Nephron (organoid): ENCODE data around the gene WIPF1.
A peak's percentile ranks its signal among the peaks of the same experiment; 100 is the strongest.

Source experiments
- H3K27ac Mint-ChIP-seq, 3 experiments: 2 replicates each; pipeline ENCODE4 v1.8.0; 2020; ENCODE audit warnings: mixed read lengths in 3 of 3, mild to moderate bottlenecking in 2 of 3, moderate library complexity in 1 of 3
- H3K27me3 Mint-ChIP-seq: 2 replicates; pipeline ENCODE4 v1.8.0; 2021; ENCODE audit warnings: low read depth, mild to moderate bottlenecking, moderate library complexity, mixed read lengths
- H3K36me3 Mint-ChIP-seq: 2 replicates; pipeline ENCODE4 v1.8.0; 2020; ENCODE audit warnings: low read depth, mixed read lengths
- H3K4me1 Mint-ChIP-seq: 2 replicates; pipeline ENCODE4 v1.8.0; 2020; ENCODE audit warnings: mixed read lengths
- H3K4me3 Mint-ChIP-seq, 3 experiments: 2 replicates each; pipeline ENCODE4 v1.8.0; 2020; ENCODE audit warnings: mild to moderate bottlenecking in 3 of 3, mixed read lengths in 3 of 3, moderate library complexity in 2 of 3
- H3K9me3 Mint-ChIP-seq: 2 replicates; pipeline ENCODE4 v1.8.0; 2020; ENCODE audit warnings: mixed read lengths
- TF ChIP-seq, protein P1 (sequence below), 3 experiments: fragments of 200-600 bp; sonication (generic); IDR thresholded peaks; one replicate each; pipeline ENCODE4 v1.5.0; 2021; ENCODE audit warnings: antibody characterized with exemption in 3 of 3; ENCODE audit not compliant: unreplicated experiment in 3 of 3

The WIPF1 gene

DNA sequence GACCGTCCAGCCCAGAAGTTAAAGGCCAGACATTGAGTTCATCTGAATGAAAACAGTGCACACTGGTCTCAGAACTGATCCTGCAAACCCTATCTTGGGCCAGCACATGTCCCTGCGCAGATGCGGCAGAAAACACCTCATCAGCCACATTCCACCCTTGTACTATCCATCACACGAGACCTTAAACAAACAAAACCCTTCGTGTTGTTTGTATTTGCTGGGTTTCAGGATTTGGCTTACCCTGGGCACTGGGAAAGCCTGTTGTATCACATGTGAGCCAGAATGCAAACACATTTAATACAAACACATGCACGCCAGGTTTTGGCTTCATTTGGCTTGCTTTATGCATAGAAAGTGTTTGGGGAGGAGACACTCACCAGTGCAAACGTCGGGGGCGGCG lies 12.5 kb downstream of the WIPF1 start:
- no peaks in the 10 kb centered on the region for H3K9me3 Mint-ChIP-seq
- no peak overlapping the region for H3K4me3 Mint-ChIP-seq
- peaks cover 49% of the 10 kb centered on the region for H3K4me1 Mint-ChIP-seq
- peaks cover 10% of the 10 kb centered on the region for H3K36me3 Mint-ChIP-seq
- no peaks in the 10 kb centered on the region for H3K27me3 Mint-ChIP-seq
- H3K27ac Mint-ChIP-seq = no peak overlapping the region
- TF ChIP-seq, protein P1, sequence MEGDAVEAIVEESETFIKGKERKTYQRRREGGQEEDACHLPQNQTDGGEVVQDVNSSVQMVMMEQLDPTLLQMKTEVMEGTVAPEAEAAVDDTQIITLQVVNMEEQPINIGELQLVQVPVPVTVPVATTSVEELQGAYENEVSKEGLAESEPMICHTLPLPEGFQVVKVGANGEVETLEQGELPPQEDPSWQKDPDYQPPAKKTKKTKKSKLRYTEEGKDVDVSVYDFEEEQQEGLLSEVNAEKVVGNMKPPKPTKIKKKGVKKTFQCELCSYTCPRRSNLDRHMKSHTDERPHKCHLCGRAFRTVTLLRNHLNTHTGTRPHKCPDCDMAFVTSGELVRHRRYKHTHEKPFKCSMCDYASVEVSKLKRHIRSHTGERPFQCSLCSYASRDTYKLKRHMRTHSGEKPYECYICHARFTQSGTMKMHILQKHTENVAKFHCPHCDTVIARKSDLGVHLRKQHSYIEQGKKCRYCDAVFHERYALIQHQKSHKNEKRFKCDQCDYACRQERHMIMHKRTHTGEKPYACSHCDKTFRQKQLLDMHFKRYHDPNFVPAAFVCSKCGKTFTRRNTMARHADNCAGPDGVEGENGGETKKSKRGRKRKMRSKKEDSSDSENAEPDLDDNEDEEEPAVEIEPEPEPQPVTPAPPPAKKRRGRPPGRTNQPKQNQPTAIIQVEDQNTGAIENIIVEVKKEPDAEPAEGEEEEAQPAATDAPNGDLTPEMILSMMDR (IDR thresholded peaks at IDR 0.05; ENCODE audit: unreplicated experiment in 3 of 3) = no peak

DNA sequence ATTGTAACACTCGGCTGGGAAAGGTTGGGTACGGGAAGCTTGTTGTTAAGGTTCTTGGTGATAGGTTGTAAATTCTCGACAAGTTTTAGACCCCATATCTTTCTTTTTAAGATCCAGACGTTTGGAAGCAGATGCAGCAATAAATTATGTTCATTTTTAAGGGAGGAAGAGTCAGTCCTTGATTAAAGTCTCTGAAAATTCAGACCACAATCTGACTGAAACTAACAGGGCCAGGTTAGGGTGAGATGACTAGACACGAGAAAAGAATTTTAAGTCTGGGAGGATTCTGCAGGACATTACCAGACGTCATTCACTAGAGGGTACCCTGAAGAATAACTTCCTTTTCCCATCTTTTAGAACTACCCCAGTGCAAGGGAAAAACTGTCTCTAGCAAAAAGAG lies 16.1 kb downstream of the WIPF1 start:
- no peaks in the 10 kb centered on the region for H3K27me3 Mint-ChIP-seq
- H3K27ac Mint-ChIP-seq = peak overlapping the region; percentile 61 to 89 (median 61)
- peaks cover 21% of the 10 kb centered on the region for H3K4me1 Mint-ChIP-seq
- H3K36me3 Mint-ChIP-seq = peaks cover 12% of the 10 kb centered on the region
- H3K4me3 Mint-ChIP-seq = no peak overlapping the region
- H3K9me3 Mint-ChIP-seq = no peaks in the 10 kb centered on the region
- TF ChIP-seq, protein P1 (IDR thresholded peaks at IDR 0.05; ENCODE audit: unreplicated experiment in 3 of 3) = no peak

DNA sequence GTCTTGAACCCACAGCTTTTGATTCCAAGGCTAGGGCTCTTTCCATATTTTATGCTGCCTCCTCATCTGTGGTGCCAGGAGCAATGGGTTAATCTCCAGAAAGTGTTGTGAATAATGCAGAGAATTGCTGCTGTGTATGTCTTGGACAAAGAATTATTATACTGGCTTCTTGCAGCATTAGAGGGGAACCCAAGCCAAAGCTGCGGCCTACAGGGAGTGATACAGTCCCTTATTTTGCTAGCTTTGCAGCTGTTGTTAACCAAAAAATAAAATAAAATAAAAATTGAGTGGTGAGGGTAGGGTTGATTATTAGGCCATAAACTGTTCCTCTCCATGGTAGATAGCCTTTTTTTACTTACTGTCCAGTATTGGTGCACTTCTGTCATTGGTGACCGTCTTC lies 16.7 kb downstream of the WIPF1 start:
- Mint-ChIP-seq H3K9me3 (no peaks in the 10 kb centered on the region), H3K36me3 (peaks cover 12% of the 10 kb centered on the region), H3K27ac (peak overlapping the region; percentile 61 to 89 (median 61)), H3K4me1 (peaks cover 20% of the 10 kb centered on the region), H3K4me3 (no peak overlapping the region), H3K27me3 (no peaks in the 10 kb centered on the region)
- TF ChIP-seq, protein P1 (IDR thresholded peaks at IDR 0.05; ENCODE audit: unreplicated experiment in 3 of 3) = no peak

DNA sequence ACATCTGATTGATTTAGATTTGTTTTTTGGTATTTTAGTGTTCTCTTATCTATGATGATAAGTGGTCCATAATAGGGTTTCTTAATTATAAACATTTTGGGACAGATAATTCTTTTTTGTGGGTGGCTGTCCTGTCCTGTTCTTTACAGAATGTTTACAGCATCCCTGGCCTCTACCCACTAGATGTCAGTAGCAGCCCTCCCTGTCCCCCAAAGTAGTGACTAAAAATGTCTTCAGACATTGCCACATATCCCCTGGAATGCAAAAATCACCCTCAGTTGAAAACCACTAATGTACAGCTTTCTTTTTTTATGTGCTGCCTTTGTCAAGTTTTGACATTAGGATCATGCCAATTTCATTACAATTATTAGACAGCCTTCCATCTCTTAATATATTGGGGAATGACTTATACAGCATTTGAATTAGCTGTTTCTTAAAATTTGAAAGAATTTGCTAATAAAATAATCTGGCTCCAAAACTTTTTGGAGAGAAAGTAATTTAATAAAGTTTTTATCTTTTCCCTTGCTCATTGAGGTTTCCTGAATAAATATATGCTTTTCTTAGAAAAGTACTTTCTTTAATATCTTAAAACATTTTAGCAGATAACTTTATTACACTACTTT lies 19.5 kb downstream of the WIPF1 start:
- Mint-ChIP-seq H3K27me3 (no peaks in the 10 kb centered on the region), H3K4me3 (no peak overlapping the region), H3K27ac (no peak overlapping the region), H3K36me3 (peaks cover 36% of the 10 kb centered on the region), H3K9me3 (no peaks in the 10 kb centered on the region), H3K4me1 (peaks cover 25% of the 10 kb centered on the region)
- TF ChIP-seq, protein P1 (IDR thresholded peaks at IDR 0.05; ENCODE audit: unreplicated experiment in 3 of 3) = peak; percentile 41 to 47 (median 45)

GRCh38 chr2:174575124-174575776 lies 22.4 kb downstream of the WIPF1 start:
- TF ChIP-seq, protein P1 (IDR thresholded peaks at IDR 0.05; ENCODE audit: unreplicated experiment in 3 of 3) = no peak
- H3K27me3 Mint-ChIP-seq = no peaks in the 10 kb centered on the region
- H3K27ac Mint-ChIP-seq = peak overlapping the region in 1 of 3 experiments; percentile 23
- H3K4me1 Mint-ChIP-seq = peaks cover 7% of the 10 kb centered on the region
- H3K36me3 Mint-ChIP-seq = peaks cover 46% of the 10 kb centered on the region
- H3K9me3 Mint-ChIP-seq = no peaks in the 10 kb centered on the region
- no peak overlapping the region for H3K4me3 Mint-ChIP-seq

DNA sequence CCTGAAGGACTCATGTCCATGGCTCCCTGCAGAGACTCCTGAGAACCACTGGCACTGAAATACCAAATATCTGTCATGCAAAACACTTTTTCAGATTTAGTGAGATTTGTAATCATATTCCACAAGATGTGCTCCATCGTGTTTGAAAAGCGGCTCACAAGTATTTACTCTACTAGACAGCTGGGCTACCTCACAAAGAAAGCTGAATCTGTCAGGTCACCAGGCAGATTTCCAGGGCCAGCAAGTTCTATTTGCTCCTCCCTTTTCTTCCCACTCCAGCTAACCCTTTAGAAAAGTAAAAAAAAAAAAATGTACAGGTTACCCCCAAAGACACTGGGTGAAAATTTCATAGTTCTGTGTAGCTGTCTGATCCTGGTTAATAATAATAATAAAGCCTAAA lies 22.9 kb downstream of the WIPF1 start:
- H3K36me3 Mint-ChIP-seq = peaks cover 48% of the 10 kb centered on the region
- H3K4me3 Mint-ChIP-seq = no peak overlapping the region
- no peaks in the 10 kb centered on the region for H3K9me3 Mint-ChIP-seq
- H3K4me1 Mint-ChIP-seq = peaks cover 11% of the 10 kb centered on the region
- no peaks in the 10 kb centered on the region for H3K27me3 Mint-ChIP-seq
- H3K27ac Mint-ChIP-seq = peak overlapping the region in 2 of 3 experiments; percentile 23 to 50
- TF ChIP-seq, protein P1 (IDR thresholded peaks at IDR 0.05; ENCODE audit: unreplicated experiment in 3 of 3) = no peak
